ENCODE measurements around the gene CDK13. TPM values are rescaled to one million over a fixed set of nuclear protein-coding genes. Genes with fewer than 3 reads are reported as not detected.
"Not testable (repeated sequence)": the region's sequence is repeated elsewhere in the genome, so short reads cannot be mapped to it uniquely, and the experiment has no call there.

Gene CDK13
- total RNA-seq, 1 donor, result 140 TPM

DNA sequence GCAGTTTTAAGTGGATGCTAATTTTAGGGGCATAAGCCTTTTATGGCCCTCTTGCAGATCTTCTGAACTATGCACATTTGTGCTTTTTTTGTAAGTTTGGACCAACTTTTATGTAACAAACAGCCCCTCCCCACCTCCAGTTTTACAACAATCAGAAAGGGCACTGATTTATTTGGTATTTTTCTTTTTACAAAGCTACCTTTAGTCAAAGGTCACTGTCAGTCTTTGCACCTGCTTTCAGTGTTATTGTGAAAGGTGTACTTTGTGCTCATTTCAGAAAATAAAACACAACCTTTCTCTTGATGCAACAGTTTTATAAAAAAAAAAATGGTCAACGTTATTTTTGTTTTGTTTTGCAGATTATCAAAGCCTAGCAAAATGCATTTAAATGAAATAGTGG, 145.2 kb downstream of the CDK13 start:
- H3K4me1 ChIP-seq (ENCODE audit: insufficient read depth, low read length), result no peaks in the 10 kb centered on the region
- no peaks in the 10 kb centered on the region for H3K27me3 ChIP-seq (ENCODE audit: insufficient read depth, low read length)
- H3K9me3 ChIP-seq (ENCODE audit: low read depth, low read length), result no peaks in the 10 kb centered on the region
- H3K4me3 ChIP-seq (ENCODE audit: low read length), result no peak overlapping the region

DNA sequence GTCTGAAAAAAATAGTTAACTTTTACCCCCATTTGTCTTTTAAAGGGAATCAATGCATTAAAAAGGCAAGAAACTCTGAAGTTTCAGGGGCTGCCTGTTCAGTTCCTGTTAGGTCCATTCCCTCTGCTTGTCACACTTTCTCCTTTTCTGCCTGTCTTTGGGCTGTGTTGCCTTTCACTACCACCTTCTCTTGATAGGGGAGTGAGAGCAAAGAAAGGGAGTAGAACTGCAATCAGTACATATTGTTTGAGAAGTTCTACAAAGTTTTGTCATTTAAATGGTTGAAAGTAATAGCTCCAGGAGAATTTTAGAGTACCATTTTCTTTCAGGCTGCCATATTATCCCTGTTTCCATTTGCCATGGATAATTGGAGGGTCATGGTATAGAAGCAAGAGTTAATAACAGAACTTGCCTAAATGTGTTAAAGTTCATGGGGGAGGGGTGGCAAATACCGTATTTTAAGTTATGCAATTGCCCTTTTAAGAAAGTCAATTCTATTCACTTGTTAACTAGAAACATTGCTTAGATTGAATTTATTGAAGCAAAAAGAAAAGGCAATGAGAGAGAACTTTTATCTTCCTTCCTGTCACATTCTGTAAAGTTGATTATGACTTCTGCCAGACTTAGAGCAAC, 145.8 kb downstream of the CDK13 start:
- H3K4me1 ChIP-seq (ENCODE audit: insufficient read depth, low read length), result no peaks in the 10 kb centered on the region
- H3K27me3 ChIP-seq (ENCODE audit: insufficient read depth, low read length), result no peaks in the 10 kb centered on the region
- no peaks in the 10 kb centered on the region for H3K9me3 ChIP-seq (ENCODE audit: low read depth, low read length)
- H3K4me3 ChIP-seq (ENCODE audit: low read length), result no peak overlapping the region

DNA sequence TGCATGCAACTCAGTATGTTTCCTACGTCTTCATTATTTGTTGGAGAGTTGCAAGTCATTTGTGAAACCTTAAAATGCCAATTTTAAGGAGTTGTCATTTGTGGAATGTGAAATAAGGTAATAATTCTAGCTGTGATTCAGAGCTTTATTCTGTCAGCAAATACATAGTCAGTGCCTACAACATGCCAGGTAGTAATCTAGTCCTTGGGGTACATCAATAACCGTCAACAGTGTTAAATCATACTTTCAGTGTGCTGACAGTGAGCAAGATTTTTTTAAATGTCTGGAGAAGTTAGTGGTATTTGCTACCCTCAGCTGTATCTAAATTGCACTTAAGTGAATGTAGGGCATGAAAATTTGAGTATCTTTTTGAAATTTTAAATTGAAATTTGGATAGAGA, 147.7 kb downstream of the CDK13 start:
- H3K4me1 ChIP-seq (ENCODE audit: insufficient read depth, low read length), result no peaks in the 10 kb centered on the region
- H3K4me3 ChIP-seq (ENCODE audit: low read length), result no peak overlapping the region
- H3K27me3 ChIP-seq (ENCODE audit: insufficient read depth, low read length), result no peaks in the 10 kb centered on the region
- no peaks in the 10 kb centered on the region for H3K9me3 ChIP-seq (ENCODE audit: low read depth, low read length)

DNA sequence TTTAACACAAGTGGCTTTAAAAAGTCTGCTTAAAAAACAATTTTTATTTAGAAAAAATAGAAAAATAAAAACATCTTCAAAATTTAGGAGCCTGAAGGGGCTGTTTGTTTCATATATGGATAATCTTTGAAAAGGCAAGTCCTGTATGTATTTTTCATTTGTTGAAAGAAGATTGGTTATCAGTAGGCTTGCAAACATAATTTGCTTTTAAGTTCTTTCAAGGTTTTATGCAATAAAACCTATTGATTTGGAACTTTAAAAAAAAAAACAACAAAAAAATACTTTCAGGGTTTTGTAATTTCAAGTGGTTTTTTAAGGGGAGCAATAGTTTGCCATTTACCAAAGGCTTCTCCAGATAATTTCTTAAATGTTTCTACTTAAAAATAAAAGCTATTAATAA, 148.8 kb downstream of the CDK13 start:
- no peak overlapping the region for H3K4me3 ChIP-seq (ENCODE audit: low read length)
- H3K9me3 ChIP-seq (ENCODE audit: low read depth, low read length), result no peaks in the 10 kb centered on the region
- no peaks in the 10 kb centered on the region for H3K4me1 ChIP-seq (ENCODE audit: insufficient read depth, low read length)
- H3K27me3 ChIP-seq (ENCODE audit: insufficient read depth, low read length), result no peaks in the 10 kb centered on the region

DNA sequence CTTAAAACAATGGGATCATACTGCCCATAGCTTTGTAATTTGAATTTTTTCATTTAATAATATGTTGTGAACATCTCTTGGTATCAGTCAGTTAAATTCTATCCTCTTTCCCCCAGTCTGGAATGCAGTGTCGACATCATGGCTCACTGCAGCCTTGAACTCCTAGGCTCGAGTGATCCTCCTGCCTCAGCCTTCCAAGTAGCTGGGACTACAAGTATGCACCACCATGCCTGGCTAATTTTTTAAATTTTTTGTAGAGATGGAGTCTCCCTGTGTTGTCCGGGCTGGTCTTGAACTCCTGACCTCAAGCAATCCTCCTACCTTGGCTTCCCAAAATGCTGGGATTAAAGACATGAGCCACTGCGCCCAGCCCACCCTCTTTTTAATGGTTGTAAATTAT, 149.8 kb downstream of the CDK13 start:
- Histone ChIP-seq H3K27me3 (ENCODE audit: insufficient read depth, low read length) (no peaks in the 10 kb centered on the region), H3K4me3 (ENCODE audit: low read length) (no peak overlapping the region), H3K9me3 (ENCODE audit: low read depth, low read length) (no peaks in the 10 kb centered on the region), H3K4me1 (ENCODE audit: insufficient read depth, low read length) (no peaks in the 10 kb centered on the region)

DNA sequence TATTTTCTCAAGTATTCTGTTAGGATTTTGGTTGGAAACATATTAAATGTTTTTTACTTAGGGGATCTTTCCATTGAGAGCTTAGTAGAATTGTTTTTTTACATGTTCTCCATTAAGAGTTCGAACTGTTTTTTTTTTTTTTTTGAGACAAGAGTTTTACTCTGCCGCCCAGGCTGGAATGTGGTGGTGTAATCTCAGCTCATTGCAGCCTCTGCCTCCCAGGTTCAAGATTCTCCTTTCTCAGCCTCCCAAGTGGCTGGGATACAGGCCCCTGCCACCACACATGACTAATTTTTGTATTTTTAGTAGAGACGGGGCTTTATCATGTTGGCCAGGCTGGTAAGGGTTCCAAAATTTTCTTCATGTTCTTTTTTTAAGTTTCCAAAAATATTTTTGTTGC, 151.1 kb downstream of the CDK13 start:
- no peak overlapping the region for H3K4me3 ChIP-seq (ENCODE audit: low read length)
- H3K4me1 ChIP-seq (ENCODE audit: insufficient read depth, low read length), result peaks cover 3% of the 10 kb centered on the region
- no peaks in the 10 kb centered on the region for H3K27me3 ChIP-seq (ENCODE audit: insufficient read depth, low read length)
- H3K9me3 ChIP-seq (ENCODE audit: low read depth, low read length), result no peaks in the 10 kb centered on the region

DNA sequence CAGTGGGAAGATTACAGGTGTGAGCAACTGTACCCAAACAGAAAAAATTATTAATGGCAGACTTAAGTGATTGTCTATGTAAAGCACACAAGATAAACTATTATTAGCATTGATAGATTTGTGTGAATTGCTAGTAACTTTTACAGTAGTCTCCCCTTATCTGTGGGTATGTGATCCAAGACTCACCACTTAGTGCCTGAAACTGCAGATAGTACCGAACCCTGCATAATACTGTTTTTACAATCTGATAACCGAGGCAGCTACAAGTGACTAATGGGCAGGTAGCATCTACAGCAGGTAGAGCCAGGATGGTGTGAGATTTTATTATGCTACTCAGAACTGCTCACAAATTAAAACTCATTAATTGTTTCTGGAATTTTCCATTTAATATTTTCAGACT, 152.8 kb downstream of the CDK13 start:
- Histone ChIP-seq H3K4me1 (ENCODE audit: insufficient read depth, low read length) (peaks cover 3% of the 10 kb centered on the region), H3K27me3 (ENCODE audit: insufficient read depth, low read length) (no peaks in the 10 kb centered on the region), H3K4me3 (ENCODE audit: low read length) (no peak overlapping the region), H3K9me3 (ENCODE audit: low read depth, low read length) (no peaks in the 10 kb centered on the region)

DNA sequence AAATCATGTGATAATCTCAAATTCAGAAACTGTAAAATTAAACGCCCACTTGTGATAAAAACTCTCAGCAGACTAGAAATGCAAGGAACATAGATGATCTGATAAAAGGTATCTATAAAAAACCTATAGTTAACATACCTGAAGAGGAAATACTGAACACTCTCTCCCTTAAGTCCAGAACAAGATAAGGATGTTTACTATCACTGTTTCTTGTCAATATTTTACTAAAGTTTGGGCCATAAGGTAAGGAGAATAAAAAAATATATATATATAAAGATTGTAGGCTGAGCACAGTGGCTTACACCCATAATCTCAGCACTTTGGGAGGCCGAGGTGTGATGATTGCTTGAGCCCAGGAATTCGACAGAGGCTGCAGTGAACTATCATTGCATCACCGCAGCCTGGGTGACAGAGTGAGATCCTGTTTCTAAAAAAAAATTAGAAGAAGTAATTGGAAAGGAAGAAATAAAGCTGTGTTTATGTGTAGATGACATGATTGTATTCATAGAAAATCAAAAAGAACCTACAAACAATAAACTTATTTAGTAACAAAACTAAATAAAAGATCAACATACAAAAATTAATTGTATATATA, 155.9 kb downstream of the CDK13 start:
- Histone ChIP-seq H3K27me3 (ENCODE audit: insufficient read depth, low read length) (no peaks in the 10 kb centered on the region), H3K4me1 (ENCODE audit: insufficient read depth, low read length) (peaks cover 3% of the 10 kb centered on the region), H3K9me3 (ENCODE audit: low read depth, low read length) (no peaks in the 10 kb centered on the region), H3K4me3 (ENCODE audit: low read length) (no peak overlapping the region)

DNA sequence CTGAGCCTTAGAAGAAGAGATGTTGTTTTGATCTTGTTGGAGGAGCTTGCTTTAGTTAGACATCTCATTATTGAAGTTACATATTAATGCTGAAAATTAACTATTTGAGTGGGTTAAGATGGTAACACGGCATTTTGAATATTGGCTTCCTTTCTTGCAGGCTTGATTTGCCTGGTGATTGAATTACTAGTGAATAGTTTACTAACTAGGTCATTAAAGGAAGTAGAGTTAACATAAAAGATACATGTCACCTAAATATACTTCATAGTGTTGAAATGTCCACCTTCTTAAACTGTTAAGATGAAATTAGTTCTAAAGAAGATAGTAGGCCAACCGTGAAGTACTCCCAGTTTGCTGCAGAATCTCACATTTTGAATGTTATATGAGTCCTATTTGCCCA, 165.9 kb downstream of the CDK13 start:
- no peaks in the 10 kb centered on the region for H3K4me1 ChIP-seq (ENCODE audit: insufficient read depth, low read length)
- H3K27me3 ChIP-seq (ENCODE audit: insufficient read depth, low read length), result no peaks in the 10 kb centered on the region
- no peaks in the 10 kb centered on the region for H3K9me3 ChIP-seq (ENCODE audit: low read depth, low read length)

DNA sequence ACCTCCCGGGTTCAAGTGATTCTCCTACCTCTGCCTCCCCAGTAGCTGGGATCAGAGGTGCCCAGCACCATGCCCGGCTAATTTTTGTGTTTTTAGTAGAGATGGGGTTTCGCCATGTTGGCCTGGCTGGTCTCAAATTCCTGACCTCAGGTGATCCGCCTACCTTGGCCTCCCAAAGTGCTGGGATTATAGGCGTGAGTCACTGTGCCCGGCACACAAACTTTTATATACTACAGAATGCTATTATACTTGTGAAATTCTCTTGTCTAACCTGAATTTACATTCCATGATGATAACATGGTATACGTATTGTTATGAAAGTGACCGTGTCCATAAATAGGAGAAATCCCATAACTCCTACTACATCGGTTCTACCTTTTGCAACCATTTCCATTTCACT, 167.1 kb downstream of the CDK13 start:
- H3K4me3 ChIP-seq (ENCODE audit: low read length); H3K27me3 ChIP-seq (ENCODE audit: insufficient read depth, low read length); H3K4me1 ChIP-seq (ENCODE audit: insufficient read depth, low read length); H3K9me3 ChIP-seq (ENCODE audit: low read depth, low read length): not testable (repeated sequence)

More for the DNA sequence above, 165.9 kb downstream of the CDK13 start:
- no peak overlapping the region for H3K4me3 ChIP-seq (ENCODE audit: low read length)

DNA sequence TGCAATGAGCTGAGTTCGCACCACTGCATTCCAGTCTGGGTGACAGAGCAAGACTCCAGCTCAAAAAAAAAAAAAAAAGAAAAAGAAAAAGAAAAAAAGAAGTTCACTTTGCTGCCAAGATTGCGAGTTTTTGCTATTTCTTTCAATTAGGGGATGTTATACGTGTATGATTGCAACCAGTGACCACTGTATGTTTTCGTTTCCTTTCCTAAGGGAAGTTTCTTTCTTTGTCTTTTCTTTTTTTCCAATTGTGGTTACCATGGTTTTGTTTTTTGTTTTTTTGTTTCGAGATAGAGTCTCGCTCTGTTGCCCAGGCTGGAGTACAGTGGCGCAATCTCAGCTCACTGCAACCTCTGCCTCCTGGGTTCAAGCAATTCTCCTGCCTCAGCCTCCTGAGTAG, 168.1 kb downstream of the CDK13 start:
- not testable (repeated sequence) for H3K4me1 ChIP-seq (ENCODE audit: insufficient read depth, low read length); H3K9me3 ChIP-seq (ENCODE audit: low read depth, low read length); H3K27me3 ChIP-seq (ENCODE audit: insufficient read depth, low read length); H3K4me3 ChIP-seq (ENCODE audit: low read length)

DNA sequence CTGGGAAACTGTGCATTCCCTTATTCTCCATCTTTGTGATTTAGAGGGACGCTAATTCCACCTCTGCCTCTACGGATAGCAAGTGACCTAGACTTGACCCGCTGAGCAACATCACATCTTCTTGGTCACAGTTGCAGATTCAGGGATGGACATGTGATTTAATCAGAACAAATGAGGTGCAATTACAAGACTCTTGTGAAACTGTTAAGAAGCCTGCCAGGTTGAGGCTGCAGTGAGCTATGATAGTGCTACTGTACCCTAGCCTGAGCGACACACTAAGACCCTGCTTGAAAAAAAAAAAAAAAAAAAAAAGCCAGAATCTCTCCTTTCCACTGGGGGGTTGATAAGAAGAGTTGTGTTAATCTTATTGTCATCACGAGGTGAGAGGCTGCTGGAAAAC, 170.0 kb downstream of the CDK13 start:
- Histone ChIP-seq H3K4me1 (ENCODE audit: insufficient read depth, low read length) (no peaks in the 10 kb centered on the region), H3K27me3 (ENCODE audit: insufficient read depth, low read length) (no peaks in the 10 kb centered on the region), H3K4me3 (ENCODE audit: low read length) (no peak overlapping the region), H3K9me3 (ENCODE audit: low read depth, low read length) (no peaks in the 10 kb centered on the region)

DNA sequence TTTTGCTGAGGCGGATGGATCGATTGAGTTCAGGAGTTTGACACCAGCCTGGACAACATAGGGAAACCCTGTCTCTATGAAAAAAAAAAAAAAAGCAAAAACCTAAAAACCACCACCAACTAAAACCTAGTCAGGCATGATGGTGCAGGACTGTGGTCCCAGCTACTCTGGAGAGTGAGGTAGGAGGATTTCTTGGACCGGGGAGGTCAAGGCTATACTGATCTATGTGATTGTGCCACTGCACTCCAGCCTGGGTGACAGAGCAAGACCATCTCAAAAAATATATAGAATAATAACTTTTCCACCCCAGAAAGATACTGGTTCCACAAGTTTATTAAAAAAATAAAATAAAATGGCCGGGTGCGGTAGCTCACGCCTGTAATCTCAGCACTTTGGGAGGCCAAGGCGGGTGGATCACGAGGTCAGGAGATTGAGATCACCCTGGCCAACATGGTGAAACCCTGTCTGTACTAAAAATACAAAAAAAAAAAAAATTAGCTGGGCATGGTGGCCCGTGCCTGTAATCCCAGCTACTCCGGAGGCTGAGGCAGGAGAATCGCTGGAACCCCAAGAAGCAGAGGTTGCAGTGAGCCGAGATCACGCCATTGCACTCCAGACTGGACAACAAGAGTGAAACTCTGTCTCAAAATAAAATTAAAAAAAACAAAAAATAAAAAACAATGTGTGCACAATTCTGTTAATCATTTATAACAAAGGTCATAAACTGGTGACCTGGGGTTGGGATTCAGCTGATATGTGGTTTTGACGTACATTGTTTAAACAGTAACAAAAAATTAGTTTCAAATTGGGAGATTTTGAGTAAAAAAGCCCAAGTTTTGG, 172.3 kb downstream of the CDK13 start:
- not testable (repeated sequence) for H3K4me1 ChIP-seq (ENCODE audit: insufficient read depth, low read length); H3K27me3 ChIP-seq (ENCODE audit: insufficient read depth, low read length); H3K4me3 ChIP-seq (ENCODE audit: low read length); H3K9me3 ChIP-seq (ENCODE audit: low read depth, low read length)

DNA sequence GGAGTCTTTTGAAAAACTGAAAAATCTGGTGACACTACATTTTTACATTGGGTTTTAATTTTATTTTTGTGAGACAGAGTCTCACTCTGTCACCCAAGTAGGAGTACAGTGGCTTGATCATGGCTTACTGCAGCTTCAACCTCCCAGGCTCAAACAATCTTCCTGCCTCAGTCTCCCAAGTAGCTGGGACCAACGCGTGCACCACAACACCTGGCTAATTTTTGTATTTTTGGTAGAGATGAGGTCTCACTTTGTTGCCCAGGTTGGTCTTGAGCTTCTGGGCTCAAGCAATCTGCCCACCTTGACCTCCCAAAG, 172.8 kb downstream of the CDK13 start:
- Histone ChIP-seq H3K4me1 (ENCODE audit: insufficient read depth, low read length) (no peaks in the 10 kb centered on the region), H3K9me3 (ENCODE audit: low read depth, low read length) (no peaks in the 10 kb centered on the region), H3K27me3 (ENCODE audit: insufficient read depth, low read length) (no peaks in the 10 kb centered on the region), H3K4me3 (ENCODE audit: low read length) (no peak overlapping the region)

DNA sequence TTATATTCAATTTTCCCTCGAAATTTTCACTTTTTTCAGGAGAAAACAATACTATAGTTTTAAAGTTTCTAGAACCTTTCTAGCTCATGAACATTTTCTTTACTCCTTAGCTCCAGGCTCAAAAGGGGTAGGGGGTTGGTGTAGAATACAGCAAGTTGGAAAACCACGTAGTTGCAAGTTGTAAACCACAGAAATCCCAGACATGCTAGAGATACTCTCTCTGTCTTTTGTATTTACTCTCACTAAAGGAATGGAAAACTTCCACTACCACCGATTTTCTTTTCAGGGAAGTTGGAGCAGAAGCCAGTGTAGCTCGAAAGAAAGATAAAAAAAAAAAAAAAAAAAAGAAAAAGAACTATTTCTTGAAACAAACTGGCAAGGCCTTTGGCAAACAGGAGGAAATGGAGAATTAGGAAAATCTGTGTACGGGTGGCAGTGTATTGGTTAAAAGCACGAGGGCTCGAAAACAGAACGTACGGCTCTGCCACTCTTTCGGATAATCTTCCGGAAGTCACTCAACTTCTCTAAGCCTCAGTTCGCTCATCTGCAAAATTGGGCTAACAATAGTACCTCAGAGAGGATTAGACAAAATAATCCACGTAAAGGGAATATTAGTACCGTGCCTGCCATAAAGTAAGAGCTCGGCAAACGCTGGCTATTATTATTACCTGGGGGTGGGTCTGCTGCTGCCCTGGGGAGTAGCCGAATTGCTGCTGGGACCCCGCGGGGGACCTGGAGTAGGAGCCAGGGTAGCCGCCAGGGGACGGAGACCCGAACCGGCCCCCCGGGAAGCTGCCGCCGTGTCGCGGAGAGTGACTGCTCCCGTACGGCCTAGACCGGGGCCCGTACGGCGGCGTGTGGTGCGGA, 183.7 kb downstream of the CDK13 start:
- Histone ChIP-seq H3K9me3 (ENCODE audit: low read depth, low read length) (no peaks in the 10 kb centered on the region), H3K4me3 (ENCODE audit: low read length) (peak overlapping the region; percentile 84), H3K4me1 (ENCODE audit: insufficient read depth, low read length) (peaks cover 33% of the 10 kb centered on the region), H3K27me3 (ENCODE audit: insufficient read depth, low read length) (no peaks in the 10 kb centered on the region)

All from mononuclear cell (primary cell).